ENCODE measurements around the gene PSMD1.
A peak's percentile ranks its signal among the peaks of the same experiment; 100 is the strongest.
"Not testable (repeated sequence)": the region's sequence is repeated elsewhere in the genome, so short reads cannot be mapped to it uniquely, and the experiment has no call there.

The PSMD1 gene
- total RNA-seq, result 134 to 249 (median 200) reads per million in 17 experiments

DNA sequence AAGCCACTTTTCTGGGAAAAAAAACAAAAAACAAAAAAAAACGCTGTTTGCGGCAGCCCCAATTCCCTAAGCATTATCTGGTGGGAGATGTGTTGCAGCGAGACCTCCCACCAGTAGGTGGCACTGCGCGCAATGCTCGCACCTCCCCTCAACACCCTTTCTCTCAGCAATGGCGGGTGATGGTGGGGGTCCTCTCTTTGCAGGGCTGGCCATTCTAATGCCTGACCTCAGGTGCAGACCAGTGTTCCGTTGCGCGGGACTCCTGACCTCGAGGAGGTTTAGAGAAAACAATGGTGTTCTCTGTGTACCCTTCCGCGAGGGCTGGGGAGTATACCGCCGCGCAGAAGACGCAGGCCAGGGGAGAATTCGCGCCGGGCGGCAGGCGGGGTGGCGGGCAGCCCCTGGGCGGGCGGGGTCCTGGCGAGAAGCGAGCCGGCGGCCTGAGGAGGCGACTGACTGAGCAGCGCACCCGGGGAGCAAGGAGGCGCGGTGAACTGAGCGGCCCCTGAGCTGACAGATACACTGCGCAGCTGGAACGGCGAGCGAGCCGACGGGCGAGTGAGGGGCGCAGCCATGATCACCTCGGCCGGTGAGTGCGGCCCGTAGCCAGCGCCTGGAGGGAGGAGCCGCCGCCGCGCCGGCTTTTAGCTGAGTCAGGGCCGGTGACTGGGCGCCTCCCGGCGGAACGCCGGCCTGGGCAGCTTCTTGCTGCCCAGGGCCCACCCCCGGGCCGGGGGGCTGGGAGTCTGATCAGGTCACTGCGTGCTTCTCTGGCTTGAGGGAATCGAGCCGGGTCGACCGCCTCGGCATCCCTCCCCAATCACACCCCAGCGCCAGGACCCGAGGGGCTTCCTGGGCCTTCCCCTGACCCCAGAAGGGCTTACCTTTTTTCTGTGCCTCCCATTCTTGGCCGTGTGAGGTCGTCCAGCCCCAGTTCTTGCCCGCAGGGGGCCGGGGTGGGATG is at the start of gene PSMD1:
Gene PSMD1, plus strand, starts transcription at position 415 of the 964 bp plus-strand sequence. Its CDS starts 159 bp downstream, at position 574.
- DNase-seq, result peak; percentile 95 to 96 (median 96)

DNA sequence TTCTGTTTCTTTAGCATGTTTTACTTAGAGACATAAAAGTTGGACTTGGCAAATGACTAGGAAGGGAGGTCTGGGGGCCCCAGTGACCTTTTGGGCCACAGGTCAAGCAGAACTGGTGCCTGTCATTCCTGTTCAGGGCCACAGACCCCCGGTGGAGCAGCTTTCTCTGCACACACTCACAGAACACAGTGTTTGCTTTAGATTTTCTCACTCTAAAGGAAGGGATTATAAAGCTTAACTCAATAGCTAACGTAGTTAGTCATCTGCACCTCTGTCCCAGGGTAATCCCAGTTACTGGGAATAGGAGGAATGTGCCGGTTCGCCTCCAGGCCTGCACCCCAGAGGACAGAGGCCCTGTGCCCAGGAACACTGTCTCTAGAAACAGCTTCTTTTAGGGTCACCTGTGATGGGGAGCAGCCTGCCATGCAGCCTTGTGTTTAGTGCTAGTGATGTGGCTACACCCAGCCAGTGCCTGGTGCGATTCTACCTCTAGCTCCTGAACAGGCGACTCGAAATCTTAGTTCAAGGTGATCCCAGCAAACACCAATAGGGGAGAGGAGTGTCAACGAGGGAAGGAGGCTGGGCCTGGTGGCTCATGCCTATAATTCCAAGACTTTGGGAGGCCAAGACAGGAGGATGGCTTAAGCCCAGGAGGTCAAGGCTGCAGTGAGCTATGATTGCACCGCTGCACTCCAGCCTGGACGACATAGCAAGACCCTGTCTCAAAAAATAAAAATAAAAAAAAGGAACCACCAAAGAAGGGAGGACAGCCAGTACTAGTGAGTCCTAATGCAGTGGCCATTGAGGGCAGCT is 49.2 kb upstream of the PSMD1 start:
- DNase-seq, result no peak

DNA sequence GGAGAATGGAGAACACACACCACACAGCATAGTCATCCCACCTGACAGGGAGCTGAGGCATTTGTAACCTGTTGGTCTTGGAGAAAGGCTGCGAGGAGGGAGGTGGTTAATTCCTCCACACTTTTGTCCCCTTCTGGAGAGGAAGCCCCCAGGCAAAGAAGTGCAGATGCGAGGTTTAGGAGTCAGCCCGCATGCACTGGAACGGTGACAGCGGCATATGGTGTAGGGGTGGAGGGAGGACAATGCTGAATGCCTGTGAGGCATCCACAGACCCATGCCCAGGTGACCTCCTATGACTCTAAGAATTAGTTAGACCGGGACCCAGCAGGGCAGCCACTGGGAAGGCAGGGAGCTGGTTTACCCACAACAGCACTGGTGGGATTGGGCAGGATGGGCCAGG is 48.5 kb upstream of the PSMD1 start:
- no peak for DNase-seq

DNA sequence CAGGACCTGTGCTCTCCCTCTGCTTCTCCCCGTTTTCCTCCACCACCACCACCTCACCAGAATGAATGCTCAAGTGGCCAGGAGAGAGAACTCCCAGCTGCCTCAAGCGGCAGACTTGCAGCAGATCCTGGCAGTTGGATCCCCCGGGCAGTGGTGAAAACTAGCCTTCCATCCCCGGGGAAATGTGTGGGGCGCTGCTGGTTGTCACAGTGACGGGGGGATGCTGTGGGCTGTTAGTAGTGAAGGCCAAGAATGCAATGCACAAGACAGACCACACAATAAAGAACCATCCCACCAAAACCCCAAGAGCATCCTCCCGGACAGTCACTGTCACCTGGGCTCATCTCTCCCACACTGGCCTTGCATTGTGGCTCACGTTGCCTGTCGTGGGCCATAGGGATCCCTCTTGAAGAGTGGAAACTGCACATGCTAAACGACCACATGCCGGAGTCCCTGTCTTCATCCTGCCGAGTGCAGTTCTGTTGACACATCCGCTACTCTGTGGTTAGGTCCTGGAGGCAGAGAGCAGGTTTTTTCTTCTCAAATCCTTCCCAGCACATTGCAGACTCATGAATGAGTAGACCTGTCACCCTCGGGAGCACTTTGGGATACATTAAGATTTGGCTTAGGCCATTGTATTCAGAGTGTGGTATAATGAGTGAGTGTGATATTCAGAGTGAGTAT is 47.3 kb upstream of the PSMD1 start:
- no peak for DNase-seq

DNA sequence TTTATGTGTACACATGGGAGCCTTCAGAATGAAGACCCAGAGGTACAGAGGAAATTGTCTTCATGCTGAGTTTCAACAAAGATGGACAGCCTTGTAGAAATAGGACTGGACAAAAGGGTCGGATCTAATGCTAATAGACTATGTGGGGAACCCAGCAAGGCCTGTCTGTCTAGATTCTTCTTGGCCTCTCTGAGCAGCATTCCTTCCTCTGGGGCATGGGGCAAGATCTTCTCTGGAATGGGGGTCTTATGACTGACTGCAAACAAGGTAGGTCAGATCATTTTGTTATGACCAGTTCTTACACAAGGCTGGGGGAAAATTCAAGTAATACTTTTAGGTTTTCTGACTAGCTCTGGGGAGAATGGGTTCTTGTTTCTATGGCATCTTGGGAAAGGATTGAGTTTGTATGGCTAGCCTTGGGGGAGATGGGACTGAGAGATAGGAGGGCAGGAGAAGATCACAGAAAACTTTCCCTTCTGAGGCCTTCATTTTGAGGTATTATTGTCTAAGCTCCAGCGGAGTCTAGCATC is 46.4 kb upstream of the PSMD1 start:
- no peak for DNase-seq

DNA sequence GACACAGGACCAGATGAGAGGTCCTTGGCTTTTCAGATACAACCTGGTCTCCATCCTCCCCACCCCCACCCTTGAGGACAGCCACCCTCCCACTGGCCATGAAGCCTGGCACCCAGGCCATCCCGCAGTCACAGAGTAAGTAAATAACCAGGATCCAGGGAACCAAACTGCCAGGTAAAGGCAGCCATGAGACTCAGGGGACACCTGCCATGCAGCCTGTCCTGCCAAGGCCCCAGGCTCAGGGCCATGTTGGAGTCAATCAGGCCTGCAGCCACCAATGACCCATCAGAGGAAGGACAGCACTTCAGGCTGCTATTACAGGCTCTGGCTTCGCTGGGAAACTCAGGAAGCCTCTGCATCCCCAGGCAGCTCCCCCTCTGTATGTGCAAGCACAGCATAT is 45.1 kb upstream of the PSMD1 start:
- no peak for DNase-seq

DNA sequence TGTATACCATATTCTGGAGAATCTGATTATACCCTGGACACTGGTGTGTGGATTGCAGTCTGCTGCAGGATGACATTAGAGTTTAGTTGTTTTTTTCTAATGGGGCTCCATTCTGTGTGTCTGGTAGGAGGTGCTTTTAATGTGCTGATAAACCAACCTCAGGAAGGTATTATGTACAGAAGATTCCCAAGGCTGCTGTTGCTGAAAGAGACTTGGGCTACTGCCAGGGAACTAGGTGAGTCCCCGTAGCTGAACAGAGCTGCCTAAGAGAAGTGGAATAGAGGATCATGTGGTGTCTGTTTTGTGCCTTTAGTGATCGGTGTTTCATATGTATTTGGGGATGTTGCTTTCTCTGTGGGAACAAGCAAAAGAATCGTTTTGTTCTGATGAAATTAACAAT is 44.2 kb upstream of the PSMD1 start:
- no peak for DNase-seq

DNA sequence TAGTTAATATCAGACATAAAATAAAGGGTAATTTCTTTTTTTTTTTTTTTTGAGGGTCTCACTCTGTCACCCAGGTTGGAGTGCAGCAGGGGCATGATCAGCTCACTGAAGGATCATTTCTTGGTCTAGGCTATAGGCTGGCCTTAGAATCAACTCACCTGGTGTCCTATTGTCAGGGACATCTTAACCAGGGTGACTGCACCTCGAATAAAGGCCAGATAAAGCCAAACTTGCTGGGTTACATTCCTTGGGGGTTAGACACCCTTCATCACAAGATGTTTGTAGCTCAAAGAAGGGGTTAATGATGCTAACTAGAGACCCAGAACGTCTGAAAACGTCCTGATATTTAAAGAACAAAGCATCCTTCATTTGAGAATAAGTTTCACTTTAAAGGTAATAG is 42.8 kb upstream of the PSMD1 start:
- DNase-seq, result no peak

DNA sequence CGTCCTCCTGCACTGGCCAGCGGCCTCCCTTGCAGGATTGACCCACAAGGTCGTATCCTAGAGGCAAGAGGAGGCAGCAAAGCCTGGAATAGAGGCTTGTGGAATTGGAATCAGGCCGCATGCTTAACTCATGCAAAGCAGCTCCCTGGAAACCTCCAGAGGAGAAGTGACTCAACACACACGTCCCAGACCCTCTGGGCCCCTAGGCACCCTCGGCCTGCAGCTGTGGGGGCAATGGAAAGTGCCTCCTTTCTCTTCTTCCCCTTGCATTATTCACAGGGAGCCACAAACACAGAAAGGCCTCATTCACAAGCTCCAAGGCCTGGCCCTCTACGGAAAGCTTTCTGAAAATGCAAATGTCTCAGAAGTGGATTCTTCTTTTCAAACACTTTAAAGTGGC is 41.2 kb upstream of the PSMD1 start:
- DNase-seq, result no peak

DNA sequence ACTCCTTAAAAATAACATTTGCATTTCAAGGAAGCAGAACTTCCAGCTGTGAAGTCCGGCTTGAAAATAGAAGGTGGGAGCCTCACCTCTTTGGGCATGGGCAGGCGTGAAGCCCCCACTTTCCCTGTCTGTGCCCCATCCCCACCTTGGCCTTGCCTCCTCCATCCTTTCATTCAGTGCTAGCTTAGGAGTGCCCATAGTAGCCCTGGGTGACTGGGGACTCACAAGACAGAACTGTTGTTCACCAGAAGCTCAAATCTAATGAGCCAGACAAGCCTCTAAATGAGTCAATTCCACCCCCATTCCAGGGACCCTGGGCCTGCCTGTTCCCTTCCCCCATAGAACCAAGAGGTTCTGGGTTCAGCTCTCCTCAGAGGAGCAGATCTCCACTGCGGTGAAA is 40.7 kb upstream of the PSMD1 start:
- DNase-seq, result no peak

DNA sequence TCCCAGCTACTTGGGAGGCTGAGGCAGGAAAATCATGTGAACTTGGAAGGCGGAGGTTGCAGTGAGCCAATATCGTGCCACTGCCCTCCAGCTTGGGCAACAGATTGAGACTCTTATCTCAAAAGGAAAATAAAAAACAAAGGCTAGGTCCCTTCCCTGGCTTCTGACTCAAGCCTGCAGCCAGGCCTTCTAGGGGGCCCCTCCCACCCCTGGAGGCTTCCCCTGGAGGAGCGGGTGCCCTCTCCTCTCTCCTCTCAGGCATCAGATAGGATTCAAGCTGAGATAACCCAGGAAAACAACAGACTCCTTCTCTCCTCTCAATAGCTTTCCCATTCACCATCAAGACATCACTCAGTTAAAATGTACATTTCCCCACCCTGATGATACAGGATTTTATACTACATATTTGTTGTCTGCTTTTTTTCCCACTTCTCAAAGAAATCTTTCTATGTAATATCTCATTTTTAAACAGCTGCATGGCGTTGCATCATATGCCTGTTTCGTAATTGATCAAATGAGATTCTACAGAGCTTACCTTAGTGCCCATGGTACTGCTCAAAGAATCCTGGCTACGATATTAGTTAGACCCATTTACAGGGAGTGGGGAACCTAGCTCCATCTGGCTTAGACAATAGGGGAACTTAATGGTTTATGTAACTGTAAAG is 40.0 kb upstream of the PSMD1 start:
- DNase-seq, result peak in 1 of 4 experiments; percentile 12

DNA sequence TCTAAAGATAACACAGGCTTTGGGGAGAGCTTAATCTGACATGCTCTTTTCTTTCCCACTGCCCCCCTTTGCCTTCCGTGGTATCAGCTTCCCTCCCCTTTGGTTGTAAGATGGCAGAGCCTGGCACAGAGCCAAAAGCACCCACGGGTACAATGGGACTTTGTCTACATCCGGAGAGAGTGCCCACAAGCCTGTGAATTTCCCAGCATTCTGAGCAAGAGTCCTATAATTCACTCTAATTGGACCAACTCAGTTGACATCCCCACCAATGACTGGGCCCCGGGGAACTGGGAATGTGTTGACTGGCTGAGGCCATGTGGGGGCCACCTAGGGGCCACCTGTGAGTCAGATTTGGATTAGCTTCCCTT is 39.5 kb upstream of the PSMD1 start:
- peak in 1 of 4 experiments; percentile 6 for DNase-seq

DNA sequence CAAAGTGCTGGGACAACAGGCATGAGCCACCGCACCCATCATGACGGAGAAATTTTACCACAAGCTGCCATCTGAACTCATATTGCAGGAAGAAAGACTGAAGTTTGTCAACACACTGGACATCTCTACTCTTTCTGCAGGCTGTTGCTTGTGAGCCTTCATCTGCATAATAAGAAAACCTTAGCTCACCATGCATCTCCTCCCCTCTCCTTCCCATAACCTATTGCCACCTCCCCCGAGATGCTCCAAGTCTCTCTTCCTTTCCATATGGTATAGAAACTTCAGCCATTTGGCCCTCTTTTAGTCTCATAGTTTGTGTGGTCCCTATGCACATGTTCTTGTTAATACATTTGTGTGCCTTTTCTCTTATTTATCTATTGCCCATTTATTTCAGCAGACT is 38.5 kb upstream of the PSMD1 start:
- no peak for DNase-seq

DNA sequence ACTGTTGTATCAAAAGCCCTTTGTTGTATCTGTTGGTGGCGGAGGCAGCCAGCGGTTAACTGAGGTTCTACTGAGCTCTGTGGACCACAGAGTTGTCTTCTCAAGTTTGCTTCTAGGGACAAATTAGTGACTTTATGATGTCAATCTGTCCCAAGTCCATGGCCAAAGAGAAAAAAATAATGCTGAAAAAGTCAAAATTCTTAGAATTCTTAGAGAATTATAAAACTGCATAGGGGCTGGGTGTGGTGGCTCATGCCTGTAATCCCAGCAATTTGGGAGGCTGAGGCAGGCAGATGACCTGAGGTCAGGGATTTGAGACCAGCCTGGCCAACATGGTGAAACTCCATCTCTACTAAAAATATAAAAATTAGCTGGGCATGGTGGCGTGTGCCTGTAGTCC is 31.6 kb upstream of the PSMD1 start:
- not testable (repeated sequence) for DNase-seq

DNA sequence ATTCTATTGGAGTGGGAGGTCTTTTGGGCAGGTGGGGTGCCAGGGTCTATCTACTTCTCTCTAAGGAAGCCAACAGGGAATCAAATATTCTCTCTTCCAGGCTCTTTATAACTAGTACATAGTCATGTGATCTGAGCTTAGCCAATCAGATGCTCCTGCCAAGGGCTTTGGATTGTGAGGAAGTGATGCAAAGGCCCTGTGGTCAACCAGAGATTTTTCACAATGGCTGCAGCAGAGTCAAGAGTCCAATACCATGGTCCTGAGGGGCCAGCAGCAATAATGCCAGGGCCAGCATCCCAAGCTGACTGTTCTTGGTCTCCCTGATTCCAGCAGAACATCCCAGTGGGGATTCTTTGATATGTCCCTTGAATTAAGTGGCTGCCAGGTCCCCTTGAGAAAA is 27.8 kb upstream of the PSMD1 start:
- peak in 2 of 4 experiments; percentile 7 for DNase-seq

DNA sequence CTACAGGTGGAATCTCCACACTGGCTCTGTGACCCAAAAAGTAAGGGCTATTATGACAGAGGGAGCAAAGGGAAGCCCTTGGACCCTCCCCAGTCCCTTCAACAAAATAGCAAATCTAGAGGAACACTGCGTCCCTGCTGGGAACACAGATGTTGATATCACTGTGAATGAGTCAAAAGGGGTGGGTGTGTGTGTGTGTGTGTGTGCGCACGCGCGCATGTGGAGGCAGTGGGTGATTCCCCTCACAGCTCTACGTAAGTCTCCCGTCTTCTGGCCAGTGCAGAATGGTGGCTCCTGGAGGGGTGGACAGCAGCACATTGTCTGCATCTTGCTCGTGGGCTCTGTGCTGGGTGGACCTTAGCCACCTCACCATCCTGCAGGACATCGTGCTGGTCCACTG is 27.1 kb upstream of the PSMD1 start:
- peak in 1 of 4 experiments; percentile 18 for DNase-seq

DNA sequence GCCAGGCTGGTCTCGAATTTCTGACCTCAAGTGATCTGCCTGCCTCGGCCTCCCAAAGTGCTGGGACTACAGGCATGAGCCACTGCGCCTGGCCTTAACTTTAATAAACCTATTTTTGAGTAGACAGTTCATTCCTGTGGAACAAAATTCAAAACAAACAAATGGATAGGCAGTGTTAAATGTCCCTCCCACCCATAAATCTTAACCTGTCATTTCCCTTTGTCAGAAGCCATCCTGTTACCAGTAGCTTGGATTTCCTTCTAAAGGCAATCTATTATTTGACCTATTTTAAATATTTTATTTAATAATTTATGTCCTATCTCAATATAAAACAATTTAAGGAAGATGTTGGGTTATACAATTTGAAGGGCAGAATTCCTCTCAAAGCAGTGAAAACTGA is 25.9 kb upstream of the PSMD1 start:
- DNase-seq, result no peak

DNA sequence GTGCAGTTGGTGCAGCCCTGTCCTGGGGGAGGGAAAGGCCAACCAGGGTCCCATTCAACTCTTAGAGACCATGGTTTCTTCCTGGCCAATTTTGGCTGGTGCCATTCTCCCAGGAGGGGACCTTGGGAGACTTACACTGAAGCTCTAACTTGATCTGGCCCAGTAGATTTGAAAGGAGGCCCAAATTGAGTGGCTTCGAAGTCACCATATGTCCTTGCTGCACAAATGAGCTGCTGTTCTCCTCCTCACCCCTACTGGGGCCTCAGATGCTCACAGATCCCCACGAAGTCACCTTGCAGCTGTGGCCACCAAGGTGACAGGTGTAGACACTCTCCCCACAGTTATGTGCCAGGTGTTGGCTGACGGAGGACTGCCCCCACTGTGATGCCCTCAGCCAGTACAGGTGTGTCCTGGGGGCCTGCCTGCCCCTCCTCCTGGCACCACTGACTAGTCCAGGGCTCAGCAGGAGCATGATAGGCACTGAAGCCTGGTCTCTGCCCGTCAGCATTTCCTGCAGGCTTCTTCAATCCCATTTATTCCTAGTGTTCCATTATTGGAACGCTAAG is 24.0 kb upstream of the PSMD1 start:
- no peak for DNase-seq

DNA sequence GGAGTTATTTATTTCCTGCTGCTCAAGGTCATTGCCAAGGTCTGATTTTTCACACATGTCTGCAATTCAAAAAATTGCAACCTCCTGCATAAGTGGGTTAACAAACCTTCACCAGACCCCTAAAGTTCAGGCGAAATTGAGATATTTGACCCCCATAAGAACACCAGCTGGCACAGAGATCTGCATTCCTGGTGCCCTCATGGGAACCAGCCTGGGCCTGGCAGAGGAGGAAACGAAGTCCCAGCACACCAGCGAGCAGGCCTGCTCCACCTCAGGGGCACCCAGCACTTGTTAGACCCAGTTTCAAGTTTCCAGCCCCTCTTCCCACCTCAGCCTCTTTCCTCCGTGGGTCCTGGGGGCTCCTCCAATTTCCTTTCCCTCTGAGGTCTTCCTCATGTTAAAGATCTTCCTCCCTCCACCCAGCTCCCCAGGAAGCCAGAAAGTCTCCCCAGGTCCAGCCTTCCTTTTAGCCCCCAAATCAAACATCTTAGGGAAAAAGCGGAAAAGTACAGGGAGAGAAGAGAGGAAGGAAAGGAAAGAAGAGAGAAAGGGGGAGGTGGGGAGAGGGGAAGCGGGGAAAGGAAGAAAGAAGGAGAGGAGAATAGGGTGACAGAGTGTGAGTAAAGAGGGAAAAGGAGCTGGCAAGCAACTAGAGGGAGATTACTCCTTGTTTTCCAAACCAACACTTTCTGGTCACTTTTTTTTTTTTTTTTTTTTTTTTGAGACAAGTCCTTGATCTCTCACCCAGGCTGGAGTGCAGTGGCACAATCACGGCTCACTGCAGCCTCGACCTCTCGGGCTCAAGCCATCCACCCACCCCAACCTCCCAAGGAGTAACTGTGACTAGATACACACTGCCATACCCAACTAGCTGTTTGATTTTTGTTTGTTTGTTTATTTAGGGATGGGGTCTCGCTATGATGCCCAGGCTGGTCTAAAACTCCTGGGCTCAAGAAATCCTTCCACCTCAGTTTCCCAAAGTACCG is 23.2 kb upstream of the PSMD1 start:
- no peak for DNase-seq

DNA sequence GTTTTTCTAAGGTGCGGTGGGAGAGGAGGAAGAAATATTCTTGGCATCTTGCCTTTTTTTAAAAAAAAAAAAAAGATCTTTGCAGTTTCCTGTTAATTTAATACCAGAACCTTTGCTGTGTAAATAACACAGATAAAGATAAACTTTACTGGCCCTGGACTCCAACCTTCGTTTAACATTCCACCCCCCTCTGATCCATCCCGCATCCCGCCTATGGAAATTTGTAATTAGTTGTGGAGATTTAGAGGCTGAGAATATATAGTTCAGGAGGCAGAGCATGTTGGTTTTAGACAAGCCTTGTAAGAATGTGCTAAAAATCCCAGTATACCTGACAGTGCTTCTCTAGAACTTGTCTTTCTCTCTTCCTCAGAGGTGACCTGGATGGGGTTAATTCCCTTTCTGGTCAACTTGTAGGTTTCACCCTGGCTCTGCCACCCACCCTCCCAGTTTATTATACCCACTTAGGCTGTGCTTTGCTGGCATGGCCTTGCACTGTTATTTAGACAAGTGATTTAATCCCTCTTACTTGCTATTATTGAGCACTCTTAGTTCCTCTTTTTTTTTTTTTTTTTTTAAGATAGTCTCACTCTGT is 22.3 kb upstream of the PSMD1 start:
- peak in 2 of 4 experiments; percentile 7 to 23 for DNase-seq

All from suppressor macrophage (primary cell).